Astrocyte of the hippocampus (primary cell): ENCODE measurements around the gene PLAC9.
"Not testable (repeated sequence)": the region's sequence is repeated elsewhere in the genome, so short reads cannot be mapped to it uniquely, and the experiment has no call there.

Experiments used
- DNase-seq: peaks from one replicate; pipeline ENCODE4 v3.0.0; 2011; ENCODE audit warnings: low read depth, low spot score

Gene PLAC9, protein sequence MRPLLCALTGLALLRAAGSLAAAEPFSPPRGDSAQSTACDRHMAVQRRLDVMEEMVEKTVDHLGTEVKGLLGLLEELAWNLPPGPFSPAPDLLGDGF

DNA sequence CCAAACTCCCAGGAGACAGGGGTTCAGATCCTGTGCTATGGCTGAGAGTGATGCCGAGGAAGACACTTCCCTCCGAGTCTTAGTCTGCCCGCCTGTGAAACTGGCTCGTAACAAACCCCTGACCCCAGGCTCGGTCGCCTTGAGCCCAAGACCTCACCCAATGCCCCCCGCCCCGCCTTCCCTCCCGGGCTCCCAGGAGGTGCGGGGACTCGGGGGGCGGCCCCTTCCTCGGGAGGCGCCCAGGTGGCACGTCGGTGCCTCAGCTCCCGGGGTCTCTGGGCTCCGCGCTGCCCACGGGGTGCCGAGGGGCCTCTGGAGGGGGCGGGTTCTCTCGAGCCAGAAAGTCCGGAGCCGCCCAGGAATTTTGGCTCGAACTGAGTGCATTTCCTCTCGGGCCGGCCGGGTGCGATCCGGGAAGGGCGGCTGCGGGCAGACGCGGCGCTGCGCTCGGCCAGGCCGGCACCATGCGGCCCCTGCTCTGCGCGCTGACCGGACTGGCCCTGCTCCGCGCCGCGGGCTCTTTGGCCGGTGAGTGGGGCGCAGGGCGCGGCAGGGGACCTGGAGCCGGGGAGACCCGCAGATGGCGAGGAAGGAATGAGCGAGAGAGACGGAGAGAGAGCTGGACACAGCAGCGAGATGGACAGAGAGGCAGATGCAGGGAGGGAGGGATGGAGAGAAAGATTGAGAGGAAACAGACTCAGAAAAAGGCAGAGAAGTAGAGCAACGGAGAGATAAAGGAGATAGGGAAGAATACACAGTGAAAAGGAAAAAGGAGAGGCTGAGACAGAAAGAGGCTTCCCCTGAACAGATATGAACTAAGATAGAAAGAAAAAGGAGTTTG lies at the start of gene PLAC9:
TSS of gene PLAC9 (plus strand) at position 432 of the 841 bp plus-strand sequence. CDS start at position 465, 33 bp downstream.
- peak; percentile 66 for DNase-seq

DNA sequence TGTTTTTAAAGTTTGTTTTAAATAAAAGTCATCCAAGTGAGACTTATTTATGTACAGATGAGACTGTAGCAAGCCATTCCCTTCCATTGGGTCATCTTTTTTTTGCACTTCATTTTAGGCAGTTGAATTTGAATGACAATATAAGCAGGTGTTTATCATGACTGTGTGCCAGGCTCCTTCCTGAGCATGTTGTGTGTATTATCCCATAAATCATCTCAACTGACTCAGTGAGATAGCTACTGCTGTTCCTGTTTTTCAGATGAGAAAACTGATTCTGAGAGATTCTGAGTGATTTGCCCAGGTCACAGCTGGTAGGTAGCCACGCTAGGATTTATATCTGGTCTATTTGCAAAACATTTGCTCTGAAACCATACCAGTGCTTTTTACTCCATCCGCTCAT lies 42.4 kb upstream of the PLAC9 start:
- DNase-seq: no peak

DNA sequence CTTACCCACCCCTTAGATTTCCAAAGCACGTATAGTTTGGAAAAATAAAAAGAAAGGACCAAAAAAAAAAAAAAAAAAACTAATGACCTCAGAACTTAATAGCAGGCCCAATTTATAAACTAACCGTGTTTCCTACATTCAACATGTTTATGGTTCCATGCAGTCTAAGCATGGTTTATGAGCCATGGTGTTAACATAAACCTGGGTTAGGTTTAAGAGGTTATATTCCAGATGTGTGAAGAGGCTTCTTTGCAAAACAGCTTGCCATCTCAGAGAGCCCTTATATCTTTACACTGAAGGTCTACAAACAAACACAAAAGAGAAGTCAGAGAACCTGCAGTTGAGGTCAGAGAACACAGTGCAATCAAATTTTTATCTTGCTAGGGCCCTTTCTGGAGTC lies 38.3 kb upstream of the PLAC9 start:
- DNase-seq: no peak

DNA sequence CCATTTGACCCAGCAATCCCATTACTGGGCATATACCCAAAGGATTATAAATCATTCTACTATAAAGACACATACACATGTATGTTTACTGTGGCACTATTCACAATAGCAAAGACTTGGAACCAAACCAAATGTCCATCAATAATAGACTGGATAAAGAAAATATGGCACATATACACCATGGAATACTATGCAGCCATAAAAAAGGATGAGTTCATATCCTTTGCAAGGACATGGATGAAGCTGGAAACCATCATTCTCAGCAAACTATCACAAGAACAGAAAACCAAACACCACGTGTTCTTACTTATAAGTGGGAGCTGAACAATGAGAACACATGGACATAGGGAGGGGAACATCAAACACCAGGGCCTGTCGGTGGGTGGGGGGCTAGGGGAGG lies 34.3 kb upstream of the PLAC9 start:
- DNase-seq: not testable (repeated sequence)

DNA sequence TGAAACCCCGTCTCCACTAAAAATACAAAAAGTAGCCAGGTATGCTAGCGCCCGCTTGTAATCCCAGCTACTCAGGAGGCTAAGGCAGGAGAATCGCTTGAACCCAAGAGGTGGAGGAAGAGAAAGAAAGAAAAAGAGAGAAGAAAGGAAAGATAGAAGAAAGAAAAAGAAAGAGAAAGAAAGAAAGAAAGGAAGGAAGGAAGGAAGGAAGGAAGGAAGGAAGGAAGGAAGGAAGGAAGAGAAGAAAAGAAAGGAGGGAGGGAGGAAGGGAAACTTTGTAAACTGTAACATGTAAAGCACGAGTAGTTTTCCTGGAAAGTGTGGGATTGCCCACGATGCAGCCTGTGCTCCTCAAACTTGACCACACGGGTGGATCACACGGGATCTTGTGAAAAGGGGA lies 33.2 kb upstream of the PLAC9 start:
- DNase-seq: not testable (repeated sequence)

DNA sequence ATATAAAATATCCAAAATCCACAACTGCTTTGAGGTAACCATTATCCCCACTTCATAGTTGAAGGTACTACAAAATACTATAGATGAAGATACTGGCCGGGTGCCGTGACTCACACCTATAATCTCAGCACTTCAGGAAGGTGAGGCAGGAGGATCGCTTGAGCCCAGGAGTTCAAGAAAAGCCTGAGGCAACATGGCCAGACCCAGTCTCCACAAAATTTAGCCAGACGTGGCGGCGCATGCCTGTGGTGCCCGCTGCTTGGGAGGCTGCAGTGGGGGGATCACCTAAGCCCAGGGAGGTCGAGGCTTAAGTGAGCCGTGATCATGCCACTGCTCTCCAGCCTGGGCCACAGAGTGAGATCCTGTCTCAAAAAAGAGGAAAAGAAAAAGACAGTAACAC lies 32.4 kb upstream of the PLAC9 start:
- no peak for DNase-seq

DNA sequence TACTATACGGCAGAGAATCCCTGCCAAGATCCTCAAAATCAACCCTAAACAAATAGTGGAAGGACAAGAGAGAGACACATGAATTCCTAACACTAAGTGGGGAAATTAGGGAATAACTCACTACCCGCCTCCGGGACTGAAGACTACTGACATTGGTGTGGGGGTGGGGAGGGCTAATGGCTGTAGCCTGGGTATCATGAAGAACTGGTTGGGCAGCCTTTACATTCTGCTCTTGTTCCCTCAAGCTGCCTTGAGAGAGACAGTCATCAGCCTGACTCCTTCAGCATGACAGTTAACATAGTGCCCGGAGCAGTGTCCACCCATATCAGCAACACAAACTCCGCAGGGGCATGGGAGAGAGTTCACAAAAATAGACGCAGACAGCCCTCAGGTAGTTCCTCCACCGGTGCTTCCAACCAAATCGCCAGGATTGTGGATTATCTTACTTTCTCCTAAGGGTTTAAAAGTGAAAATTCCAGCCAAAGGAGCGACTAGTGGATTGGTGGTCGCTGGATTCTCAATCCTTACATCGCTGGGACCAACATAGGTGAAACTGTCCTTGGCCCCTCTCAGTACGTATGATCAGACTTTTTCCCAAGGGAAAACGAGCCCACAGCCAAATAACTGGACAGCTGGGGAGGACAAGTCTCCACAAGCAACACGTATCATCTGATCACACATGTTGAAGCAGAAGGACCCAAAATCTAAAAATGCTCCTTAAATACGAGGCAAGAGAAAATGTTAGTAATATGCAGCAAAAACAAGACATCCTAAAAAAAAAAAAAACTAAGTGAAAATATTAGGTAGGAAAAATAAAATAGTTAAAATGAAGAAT lies 31.5 kb upstream of the PLAC9 start:
- DNase-seq: no peak

DNA sequence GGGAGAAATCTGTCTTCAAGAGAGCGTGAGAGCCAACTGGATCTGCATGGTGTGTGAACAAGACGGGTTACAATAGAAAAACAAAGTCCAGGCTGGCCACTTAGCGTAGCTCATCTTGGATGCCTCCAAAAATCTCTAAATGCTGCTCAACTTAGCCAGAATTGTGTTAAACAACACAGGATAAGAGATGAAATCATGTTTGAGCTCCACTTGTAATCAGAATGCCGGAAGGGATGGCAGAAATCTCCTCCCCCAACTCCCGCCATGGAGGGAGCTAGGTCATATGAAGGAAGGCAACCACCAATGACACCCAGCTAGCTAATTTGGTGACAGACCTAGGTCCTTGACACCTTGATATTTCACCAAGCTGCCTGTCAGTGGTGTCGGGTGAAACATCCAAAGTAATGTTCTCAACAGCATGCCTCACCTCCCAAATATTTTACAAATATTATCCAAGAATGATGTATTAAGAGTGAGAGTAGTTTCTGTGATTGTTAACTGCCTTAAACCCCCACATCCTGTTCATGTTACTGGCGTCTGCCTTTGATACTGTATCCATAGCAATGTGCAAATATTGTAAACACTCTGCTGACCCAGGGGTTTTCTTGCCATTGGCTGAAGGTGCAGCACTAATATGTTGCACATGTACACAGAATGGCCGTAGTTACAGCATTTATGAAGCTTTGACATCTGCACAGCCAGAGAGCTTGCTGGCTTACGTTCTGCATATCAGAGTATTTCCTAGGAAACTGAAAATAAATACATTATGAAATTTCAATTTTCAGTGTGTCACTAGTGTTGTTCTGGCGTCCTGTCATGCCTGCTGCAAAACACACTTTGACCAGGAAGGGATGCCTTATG lies 28.2 kb upstream of the PLAC9 start:
- peak; percentile 17 for DNase-seq

DNA sequence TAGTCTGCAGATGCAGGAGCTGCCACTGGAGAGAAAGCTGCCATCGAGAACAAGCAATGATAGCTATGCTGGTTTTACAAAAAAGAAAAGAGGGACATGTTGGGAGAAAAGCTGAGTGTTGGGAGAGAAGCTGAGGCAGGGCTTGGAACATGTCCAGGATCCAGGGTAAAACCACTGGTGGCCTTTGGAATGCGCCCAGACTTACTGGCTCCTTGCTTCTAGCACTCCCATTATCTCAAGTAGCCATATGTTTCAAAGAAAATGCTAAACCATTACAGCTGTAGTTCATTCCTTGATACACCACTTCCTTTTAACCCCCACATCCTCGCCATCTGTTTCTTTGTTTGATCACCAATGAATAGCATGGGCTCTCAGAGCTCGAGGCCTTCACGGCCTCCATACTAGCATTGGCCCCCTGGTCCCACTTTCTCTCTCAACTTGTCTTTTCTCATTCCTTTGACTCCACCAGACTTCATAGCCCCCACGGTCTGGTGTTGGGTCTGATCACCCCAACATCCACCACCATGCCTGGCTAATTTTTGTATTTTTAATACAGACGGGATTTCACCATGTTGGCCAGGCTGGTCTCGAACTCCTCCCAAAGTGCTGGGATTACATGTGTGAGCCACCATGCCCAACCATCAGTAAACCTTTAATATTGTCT lies 23.8 kb upstream of the PLAC9 start:
- DNase-seq: no peak

DNA sequence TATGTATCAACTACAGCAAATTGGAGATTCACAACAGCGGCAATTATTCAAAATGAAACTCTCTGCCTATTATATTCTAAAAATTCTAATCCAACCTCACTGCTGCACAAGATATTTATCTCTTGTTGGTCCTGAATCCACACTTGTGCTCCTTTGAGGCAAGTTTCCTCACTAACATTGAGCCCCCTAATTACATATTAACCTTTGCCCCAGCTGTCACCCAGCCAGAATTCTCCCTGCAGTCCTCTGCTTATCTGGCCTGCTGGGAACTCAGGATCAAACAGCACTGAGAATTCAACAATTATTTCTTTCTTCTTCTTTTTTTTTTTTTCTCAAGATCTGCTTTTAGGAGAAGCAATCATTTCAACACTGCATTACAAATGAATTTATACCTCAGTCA lies 21.5 kb upstream of the PLAC9 start:
- no peak for DNase-seq

DNA sequence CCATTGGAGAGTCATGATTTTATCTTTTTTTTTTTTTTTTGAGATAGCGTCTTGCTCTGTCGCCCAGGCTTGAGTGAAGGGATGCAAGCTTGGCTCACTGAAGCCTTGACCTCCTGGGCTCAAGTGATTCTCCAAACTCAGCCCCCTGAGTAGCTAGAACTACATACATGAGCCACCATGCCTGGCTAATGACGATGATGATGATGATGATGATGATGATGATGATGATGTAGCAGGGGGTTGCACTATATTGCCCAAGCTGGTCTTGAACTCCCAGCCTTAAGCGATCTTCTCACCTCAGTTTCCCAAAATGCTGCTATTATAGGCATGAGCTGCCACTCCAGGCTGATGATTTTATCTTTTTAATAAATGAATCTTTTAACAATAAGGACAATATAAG lies 13.9 kb upstream of the PLAC9 start:
- no peak for DNase-seq

DNA sequence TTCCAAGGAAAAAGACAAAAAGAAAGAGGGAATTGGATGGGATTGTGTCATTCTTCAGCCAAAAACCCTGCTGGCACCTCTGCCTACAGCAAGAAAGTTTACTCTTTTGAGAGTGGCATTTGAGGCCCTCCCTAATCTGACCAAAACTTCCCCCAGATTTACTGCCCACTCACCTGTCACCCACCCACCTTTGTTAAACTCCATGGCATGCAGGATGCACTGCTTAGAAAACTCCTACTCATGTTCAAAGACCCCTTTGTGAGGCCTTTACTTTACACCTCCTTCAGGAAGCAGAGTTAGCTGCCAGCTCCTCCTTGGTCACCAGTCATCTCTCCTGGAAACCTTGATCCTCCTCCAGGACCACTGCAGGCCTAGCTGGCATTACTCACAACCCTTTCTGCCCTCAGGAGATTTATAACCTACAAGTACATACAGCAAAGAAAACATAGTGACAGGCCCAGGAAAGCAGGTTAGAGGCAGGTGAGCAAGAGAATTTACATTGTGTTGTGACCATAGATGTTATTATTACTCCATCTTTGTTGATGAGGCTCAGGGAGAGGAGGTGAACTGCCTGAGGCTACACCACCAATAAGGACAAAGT lies 10.3 kb upstream of the PLAC9 start:
- DNase-seq: no peak

DNA sequence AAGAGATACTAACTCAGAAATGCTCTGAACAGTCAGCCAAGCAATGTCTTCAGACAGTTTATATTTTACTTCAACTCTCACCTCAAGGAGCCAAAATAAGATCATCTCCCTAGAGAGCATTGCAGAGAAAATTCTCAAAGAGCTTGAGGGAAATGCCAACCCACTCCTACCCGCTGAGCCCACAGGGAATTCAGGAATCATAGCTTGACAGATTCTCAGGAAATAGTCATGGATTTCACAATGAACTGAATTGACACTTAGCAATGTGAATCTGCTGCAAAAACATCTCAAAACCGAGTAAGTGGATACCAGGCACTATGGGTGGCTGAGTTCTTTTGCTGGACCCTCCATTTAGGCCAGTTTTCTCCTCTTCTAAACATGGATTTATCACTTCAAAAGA lies 9.8 kb upstream of the PLAC9 start:
- no peak for DNase-seq

DNA sequence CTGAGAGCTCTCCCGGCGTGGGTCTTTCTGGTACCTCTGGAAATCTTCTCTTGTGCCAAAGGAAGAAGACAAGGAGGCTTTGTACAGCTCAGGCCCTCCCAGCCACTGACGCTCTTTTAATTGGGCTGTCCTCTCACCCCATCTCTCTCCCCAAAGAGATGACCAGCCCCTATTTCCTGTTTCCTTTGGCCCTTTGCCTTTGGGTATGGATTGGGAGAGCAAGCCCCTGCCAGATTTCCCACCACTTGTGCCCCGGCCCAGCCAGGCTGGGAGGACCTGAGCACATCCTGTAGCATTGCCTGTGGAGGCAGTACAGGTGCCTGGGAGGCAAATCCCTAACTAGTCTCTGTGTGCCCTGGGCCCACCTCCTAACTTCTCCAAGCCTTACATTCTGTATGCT lies 5.7 kb upstream of the PLAC9 start:
- DNase-seq: no peak

DNA sequence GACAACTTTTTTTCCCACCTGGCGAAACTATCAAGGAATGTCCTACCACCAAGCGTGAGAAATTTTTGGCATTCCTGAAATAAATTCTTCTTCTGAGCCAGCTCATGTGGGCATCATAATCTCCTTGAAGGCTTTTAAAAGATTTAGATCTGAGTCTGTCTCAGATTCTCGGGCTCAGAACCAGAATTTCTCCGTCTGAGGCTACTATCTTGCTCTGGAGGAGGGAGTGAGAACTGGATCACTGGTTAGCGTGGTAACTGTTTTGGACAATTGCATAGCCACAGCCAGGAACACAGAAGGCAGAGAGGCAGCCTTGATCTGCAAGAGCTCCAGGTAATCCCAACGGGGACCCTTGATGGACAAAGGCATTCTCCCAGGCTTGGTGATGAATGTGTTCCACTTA lies 1.0 kb upstream of the PLAC9 start:
- peak; percentile 56 for DNase-seq

DNA sequence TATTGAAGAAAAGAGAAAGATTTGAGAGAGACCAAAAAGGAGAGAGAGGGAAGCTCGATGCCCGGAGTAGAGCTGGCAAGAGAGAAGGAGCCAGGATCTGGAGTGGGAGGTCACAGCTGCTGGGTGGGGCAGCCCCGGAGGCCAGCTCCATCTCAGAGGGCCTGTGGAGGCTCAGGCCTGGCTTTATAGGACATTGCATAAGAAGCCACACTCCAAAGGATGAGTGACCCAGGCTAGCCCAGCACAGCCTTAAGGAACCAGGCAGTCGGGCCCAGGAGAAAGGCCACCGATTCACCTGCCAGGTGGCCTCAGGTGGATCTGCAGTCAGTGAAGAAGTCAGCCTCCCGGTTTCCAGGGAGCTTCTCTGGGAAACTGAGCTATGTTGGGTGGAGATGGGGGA lies 676 bp downstream of the PLAC9 start:
- no peak for DNase-seq

DNA sequence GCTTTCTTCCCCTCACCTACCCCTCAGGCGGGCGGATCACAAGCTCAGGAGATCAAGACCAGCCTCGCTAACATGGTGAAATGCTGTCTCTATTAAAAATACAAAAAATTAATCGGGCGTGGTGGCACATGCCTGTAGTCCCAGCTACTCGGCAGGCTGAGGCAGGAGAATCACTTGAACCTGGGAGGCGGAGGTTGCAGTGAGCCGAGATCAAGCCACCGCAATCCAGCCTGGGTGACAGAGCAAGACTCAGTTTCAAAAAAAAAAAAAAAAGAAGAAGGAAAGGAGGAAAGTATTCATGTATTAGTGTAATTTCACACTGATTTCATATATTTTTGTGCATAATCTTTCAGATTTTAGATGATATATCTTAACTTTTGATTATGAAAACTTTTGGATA lies 1.2 kb downstream of the PLAC9 start:
- not testable (repeated sequence) for DNase-seq

DNA sequence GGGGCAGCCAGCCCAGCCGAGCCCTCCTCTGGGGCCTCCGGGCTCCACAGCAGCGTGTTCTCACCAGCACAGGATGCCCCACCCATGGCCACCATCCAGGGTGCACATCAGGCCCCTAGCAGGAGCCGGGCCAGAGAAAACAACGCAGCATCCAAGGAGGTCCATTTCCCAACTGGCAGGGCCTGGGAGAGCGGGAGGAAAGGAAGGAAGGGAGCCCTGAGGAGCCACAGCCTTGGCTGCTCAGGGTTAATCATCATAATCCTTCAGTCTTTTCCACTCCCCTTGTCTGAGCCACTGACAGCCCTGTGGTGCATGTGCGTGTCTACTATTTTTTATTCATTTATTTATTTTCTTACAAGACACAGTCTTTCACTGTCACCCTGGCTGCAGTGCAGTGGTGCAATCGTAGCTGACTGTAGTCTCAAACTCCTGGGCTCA lies 3.6 kb downstream of the PLAC9 start:
- peak; percentile 83 for DNase-seq

DNA sequence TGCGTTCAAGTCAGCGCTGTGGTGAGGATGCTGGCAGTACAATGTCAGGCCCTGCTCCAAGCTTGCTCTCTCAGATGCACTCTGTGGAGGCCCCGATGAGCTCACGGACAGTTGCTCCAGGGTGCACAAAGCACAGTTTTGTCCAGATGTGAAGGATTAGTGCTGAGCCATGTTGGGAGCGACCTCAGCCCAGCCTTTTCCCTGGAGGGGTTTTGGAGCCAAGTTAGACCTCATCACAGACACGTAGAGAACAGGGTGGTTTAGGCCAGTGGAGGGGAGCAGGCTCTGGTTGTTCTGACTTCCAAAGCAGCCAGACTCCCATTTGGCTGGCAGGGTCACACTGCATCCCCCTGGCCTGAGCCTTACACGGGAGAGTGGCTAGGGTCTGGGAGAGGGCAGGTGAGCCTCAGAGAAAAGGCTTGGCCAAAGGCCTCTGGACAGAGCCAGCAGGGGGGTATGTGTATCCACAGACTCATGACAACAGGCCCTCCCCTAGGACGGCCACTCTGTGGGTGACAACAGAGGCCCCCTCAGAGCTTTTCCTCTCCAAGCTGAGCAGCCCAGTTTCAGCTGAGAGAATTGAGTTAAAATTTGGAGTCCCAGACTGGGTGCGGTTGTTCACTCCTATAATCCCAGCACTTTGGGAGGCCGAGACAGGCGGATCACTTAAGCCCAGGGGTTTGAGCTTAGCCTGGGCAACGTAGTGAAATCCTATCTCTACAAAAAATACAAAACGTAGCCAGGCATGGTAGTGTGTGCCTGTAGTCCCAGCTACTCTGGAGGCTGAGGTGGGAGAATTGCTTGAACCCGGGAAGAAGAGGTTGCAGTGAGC lies 4.7 kb downstream of the PLAC9 start:
- no peak for DNase-seq

DNA sequence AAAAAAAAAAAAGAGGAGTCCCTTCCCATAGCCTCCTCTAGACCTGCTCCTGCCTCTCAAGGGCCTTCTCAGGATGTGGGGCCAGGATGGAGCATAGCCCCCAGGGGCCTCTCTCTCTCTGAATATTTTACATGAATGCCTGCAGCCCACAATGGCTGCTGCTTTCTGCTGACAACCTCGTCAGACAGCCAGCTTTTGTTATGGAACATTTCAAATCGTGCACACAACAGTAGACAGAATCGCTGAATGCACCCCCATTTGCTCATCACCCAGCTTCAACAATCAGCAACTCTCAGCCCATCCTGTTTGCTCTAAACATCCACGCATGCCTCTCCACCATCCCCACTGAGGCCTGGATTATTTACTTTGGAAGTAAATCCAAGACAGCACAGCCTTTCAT lies 5.4 kb downstream of the PLAC9 start:
- no peak for DNase-seq
